Stimulated activated CD4-positive, alpha-beta T cell treated with anti-CD3 and anti-CD28 coated beads, TNF-alpha, amount 100 ng/mL, for 48 hours (primary cell): ENCODE measurements around the gene ACTL7A.
"Not testable (repeated sequence)": the region's sequence is repeated elsewhere in the genome, so short reads cannot be mapped to it uniquely, and the experiment has no call there.

Source experiments
- DNase-seq, 3 donors: peaks; one replicate each; pipeline ENCODE4 v3.0.0-alpha.2; 2020; ENCODE audit warnings: low read depth in 3 of 3

ACTL7A gene, protein sequence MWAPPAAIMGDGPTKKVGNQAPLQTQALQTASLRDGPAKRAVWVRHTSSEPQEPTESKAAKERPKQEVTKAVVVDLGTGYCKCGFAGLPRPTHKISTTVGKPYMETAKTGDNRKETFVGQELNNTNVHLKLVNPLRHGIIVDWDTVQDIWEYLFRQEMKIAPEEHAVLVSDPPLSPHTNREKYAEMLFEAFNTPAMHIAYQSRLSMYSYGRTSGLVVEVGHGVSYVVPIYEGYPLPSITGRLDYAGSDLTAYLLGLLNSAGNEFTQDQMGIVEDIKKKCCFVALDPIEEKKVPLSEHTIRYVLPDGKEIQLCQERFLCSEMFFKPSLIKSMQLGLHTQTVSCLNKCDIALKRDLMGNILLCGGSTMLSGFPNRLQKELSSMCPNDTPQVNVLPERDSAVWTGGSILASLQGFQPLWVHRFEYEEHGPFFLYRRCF

DNA sequence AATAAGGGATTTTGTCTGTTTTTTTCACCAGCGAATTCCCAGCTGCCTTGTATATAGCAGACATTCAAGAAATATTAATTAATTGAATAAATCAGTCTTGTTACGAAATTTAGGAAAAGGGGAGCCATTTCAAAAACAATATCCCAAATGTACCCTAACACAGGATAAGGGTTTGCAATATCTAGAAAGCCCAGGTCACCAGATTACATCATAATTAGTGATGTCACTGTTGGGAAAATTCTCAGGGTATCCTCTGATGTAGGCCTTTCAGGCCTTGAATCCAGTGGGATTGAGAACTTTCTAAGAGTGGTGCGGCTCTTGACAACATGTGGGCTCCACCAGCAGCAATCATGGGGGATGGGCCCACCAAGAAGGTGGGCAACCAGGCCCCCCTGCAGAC lies at the start of gene ACTL7A:
Gene ACTL7A, plus strand, starts transcription at position 270 of the 400 bp plus-strand sequence. Its CDS starts 57 bp downstream, at position 327.
- no peak for DNase-seq

DNA sequence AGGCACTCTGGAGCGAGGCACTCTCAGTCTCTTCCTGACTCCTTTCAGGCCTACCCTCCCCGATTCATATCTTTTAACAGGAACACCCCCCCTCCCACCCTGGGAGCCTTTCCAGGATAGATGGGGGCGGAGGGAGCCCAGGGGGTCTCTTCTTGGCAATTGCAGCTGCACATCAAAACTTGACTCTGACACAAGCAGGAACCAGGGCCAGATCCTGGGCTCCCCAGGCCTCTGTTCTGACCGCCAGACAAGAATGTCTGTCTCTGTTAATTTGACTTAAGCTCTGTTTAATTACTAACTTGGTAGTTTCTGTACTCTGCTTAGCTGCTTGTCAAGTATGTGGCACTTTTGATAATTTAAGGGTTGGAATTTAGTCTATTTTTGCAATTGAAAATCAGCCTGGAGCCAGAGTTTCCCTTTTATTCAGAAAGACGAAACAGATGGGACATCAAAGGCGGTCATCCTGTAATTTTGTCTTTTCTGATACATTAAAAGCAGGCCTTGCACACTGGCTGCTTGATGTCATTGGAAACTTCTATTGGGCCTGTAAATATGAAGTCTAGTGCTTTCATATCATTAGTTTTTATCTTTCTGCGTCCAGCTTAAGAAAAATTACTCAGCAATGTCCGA lies 49.6 kb upstream of the ACTL7A start:
- no peak for DNase-seq

DNA sequence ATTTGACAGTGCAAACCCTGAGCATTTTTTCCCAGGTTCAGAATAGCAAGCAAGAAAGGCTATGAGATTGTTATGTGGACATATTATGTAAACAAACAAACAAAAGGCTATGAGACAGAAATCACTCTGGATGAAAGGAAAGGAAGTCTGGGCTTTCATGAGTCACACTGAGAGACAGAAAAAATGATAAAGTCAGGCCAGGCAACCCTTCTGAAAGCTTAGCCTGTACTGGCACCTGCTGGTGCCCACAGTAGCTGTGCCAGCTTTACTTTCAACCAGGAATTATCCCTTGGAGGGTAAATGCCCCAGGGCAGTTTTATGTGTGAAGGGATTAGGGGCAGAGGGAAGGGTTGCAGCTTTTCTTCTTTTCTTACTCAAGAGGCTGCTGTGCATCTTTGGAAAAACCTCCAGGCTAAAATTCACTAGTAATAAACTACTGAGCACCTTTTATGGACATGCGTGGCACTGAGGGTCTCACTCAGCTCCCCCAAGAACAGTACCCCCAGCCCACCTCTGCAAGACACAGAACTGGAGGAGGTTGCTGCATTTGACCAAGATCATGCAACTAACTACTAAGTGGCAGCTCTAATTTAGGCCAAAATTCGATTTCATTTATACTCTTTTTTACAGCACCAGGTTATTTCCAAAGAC lies 48.0 kb upstream of the ACTL7A start:
- DNase-seq: no peak

DNA sequence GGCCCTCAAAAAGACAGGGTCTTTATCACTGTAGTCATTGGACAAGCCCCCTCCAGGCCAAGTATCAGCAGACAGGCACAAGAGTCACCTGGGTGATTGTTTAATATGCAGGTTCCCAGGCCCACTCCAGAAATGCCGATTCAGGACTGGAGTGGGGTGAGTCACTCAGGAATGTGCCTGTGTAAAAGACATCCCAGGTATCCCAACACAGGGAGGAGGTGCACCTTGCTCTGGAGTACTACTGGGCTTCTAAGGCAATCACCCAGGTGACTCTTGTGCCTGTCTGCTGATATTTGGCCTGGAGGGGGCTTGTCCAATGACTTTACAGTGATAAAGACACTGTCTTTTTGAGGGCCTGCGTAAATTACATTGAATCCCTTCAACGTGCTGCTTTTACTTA lies 46.9 kb upstream of the ACTL7A start:
- no peak for DNase-seq

DNA sequence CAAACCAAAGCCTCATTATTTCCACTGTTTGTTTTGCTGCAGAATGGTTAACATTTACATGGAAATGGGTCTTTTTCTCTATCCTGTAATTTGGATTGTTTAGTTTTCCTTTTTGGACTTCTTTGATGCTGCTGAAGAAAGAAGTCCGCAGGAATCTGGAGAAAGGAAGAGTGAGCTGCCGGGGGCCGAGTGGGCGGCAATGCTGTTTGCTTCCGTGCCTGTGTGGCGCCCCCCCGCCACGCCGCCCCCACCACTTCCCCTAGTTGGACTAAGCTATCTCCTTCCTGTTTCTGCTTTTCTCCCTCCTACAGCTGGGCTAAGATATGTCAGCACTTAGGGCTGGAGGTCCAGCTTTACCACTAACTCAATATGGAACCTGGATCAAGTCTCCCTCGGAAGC lies 46.0 kb upstream of the ACTL7A start:
- DNase-seq: no peak

DNA sequence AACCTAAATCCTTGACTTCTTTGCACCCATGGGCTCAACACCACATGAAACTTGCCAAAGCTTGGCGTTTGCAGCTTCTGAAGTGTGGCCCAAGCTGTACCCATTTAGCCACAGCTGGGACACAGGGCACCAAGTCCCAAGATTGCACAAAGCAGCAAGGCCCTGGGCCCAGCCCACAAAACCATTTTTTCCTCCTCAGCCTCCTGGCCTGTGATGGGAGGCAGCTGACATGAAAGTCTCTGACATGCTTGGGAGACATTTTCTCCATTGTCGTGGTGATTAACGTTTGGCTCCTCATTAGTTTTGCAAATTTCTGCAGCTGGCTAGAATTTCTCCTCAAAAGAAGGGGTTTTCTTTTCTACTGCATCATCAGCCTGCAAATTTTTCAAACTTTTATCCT lies 38.2 kb upstream of the ACTL7A start:
- no peak for DNase-seq

DNA sequence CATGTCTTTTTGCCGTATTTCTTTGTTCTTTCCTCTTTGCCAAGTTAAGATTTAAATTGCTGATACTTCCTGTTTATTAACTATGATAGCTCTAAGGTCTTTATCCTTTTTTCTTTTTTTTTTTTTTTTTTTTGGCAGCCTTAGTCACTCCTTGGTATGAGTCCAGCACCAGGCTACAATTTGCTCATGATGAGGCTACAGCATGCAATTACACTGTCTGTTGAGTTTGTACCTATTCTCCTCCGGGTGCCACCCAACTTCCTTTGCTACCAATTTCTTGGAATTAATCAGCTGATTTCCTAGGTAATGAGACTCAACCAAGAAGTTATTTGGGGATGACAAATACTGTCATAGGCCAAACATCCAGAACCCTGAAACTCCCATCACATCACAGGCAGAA lies 31.8 kb upstream of the ACTL7A start:
- no peak for DNase-seq

DNA sequence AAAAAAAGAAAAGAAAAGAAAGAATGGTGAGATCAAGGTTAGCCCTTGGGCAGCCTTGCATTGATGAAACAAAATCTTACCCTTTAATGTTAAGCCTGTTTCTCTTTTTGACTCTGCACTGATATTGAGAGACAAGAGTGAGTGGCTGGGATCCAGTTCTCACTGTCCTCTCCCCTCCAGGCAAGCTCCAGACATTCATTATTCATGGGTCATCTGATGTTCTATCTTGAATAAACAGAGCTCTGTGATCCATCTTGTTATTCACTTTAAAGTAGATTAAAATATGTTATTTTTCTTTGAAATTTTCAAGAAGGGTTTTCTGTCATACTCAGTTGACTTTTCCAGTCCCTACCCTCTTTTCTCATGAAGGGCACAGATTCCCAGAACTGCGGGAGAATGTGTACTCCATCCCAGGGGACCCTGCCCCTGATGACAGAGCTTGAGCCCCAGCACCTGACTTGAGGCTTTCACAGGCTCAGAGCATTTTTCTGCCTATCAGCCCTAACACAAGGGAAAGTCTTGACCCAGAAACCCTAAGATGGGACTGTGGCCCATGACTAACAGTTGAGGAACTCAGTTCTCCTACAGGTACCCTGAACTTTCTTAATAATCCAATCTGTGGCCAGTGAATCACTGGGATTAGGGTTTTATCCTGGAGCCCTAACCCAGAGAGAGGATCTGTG lies 30.4 kb upstream of the ACTL7A start:
- no peak for DNase-seq

DNA sequence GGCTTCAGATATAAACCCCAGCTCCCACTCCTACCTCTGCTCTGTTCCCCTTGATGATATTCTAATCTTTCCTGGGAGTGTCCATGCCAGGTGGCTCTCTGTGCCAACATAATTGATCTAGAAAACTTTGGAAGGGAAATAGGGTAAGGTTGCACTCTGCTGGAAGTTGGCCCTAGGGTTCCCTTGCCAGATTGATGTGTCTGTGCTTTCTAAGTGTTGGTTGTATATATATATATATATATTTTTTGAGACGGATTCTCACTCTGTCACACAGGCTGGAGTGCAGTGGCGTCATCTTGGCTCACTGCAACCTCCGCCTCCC lies 29.9 kb upstream of the ACTL7A start:
- DNase-seq: no peak

DNA sequence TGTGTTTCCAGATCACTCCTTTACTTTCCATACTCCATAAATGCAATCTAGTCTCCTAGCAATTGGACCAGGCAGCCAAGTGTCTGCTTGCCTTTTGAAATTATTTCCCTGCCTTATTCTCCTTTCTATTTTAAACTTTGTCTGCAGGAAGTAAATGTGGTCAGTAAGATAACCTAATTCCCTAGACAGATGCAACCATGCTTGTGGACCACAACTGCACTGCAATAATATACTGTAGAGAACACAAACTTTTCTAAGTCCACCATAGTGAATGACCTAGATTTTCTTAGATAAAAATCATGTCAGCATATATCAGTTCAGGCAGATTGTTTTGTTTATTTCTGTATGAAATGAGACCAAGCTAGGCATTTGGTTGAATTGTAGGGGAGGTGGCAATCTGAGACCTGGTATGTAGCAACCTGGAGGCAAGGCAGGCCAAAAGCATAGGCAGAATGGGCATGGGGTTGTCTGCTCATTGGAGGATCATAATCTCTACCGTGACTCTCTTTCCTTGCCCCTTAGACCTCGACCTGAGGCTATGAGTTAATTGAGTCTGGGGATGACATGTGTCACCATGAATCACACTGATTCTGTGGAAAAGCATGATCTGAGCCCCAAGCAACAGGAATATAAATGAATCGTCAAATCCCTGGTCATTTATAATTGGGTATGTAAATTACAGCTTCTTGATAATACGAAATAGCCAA lies 27.0 kb upstream of the ACTL7A start:
- no peak for DNase-seq

DNA sequence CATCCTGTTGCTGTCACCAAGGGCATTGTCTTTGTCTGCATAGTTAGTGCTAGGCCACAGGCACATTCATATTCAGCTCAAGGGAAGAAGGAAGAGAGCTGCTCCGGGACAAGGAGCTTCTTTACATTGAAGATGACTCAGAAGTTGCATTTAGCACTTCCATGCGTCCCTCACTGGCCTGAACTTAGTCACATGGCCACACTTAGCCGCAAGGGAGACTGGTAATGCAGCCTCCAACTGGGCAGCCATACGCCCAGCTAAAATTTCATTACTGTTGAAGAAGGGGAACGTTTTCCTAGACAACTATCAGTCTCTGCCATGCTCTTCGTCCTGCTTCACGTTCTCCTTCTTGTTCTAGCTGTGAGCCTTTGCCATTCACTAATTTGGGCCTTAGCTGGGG lies 26.2 kb upstream of the ACTL7A start:
- DNase-seq: no peak

DNA sequence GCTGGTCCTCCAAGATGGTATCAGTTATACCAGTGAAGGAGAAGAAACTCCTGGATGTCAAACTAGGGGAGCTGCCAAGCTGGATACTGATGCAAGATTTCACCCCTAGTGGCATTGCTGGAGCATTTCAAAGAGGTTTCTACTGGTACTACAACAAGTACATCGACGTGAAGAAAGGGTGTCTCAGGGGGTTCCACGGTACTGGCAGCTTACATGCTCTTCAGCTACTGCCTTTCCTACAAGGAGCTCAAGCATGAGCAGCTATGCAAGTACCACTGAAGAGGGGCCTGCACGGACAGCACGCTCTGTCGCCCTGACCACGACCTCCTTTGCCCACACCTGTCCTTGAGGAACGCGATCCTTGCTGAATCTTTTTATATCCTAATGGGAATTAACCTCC lies 25.7 kb upstream of the ACTL7A start:
- DNase-seq: no peak

DNA sequence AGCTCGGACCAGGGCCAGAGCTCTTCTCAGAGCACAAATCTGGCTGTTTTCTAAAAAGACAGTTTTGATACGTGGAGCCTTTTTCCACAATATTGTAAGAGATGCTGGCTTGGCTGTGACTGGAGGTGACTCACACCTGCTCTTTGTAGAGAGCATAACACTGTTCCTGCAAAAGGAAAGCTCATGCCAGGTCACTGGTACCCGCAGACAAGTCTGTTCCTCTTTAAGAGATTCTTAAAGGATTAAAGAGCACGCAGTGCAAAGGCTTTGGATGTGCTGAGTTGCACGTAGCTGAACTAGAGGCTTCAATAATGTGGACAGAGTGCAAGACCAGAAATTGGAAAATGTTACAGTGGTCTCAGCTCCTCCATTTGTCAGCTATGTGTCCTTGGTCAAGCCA lies 25.3 kb upstream of the ACTL7A start:
- no peak for DNase-seq

DNA sequence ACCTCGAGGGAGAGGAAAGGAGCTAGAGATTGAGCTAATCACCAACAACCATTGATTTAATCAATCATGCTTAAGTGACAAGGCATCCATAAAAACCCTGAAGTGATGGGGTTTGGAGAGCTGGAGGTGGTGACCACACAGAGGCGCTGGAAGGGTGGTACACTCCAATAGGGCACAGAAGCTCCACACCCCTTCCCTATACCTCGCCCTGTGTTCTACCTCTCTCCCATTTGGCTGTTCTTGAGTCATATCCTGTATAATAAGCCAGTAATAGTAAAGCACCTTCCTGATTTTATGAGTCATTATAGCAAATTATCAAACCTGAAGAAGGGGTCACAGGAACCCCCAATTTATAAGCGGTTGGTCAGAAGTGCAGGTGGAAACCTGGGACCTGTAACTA lies 24.5 kb upstream of the ACTL7A start:
- no peak for DNase-seq

DNA sequence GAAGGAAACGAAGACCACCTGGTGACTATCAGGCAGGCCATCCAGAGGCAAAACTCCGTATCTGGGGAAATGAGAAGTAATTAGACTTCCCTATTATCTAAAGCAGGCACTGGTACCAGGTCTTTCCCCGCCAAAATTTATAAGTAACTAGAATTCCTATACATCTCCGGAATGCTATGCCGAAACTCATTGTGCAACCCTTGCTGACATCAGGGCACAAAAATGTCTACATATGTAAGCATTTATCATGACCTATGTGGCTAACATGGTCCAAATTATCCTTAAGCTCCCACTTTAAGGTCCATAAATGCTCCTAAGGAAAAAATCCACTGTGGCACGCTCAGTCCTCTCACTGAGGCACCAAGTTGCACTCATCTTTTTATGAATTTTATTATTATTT lies 24.0 kb upstream of the ACTL7A start:
- no peak for DNase-seq

DNA sequence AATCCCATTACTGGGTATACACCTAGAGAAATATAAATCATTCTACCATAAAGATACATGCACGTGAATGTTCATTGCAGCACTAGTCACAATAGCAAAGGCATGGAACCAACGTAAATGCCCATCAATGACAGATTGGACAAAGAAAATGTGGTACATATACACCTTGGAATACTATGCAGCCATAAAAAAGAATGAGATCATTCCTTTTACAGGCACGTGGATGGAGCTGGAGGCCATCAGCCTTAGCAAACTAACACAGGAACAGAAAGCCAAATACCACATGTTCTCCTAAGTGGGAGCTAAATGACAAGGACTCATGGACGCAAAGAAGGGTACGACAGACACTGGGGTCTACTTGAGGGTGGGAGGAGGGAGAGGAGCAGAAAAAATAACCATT lies 22.5 kb upstream of the ACTL7A start:
- DNase-seq: not testable (repeated sequence)

DNA sequence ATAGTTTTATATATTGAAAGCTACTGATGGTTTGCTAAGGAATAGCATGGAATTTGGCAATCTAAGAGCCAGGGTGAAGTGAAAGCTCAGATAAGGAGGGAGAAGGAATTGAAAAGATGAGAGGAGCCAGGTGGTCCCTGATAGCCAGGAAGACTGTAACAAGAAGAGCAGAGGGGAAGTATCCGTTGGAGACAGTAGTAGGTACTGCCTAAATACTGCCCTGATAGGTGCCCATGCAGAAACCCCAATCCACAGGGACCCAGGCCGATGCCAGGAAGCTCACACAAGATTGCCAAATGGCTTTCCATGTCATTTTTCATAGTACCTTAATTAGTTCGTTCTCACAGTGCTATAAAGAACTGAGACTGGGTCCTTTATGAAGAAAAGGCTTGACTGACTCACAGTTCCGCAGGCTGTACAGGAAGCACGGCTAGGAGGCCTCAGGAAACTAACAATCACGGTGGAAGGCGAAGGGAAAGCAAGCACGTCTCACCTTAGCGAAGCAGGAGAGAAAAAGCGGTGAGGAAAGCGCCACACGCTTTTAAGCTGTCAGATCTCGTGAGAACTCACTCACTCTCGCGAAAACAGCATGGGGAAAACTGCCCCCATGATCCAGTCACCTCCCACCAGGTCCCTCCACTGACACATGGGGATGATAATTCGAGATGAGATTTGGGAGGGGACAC lies 19.3 kb upstream of the ACTL7A start:
- peak in 2 of 3 donors; percentile 6 to 20 for DNase-seq

DNA sequence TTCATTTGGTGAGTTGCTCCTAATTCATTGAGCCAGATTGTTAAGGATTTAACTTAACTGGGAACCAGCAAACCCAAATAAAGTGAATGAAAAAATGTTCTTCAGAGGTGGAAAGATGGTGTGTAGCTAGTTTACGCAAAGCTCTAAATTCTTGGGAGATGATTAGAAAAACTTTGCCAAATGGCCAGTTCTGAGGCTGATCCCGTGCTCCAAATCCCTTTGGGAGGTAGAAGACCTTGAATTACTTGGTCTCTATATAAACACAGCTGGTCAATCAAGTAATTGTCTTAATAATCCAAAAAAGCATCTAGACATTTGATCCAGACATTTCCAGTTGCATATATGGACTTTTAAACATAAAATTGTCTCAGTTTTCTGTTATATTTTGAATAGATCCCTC lies 17.7 kb upstream of the ACTL7A start:
- no peak for DNase-seq

DNA sequence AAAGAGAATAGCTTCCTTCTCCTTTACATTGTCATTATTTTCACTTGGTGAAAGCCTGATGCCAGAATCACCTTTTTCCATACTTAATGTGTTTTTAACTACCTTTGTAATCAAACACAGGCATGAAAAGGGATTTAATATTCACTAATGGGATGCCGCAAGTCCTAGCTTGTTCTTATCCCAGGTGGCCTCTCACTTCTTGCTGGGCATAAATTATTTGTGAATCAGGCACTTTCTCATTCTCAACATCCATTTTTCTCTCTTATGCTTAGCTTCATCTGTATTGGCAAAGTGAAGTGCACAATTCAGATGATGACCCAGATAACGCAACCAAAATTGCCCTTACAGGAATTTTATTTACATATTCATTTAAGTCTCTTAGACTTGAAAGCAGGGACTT lies 17.2 kb upstream of the ACTL7A start:
- DNase-seq: no peak

DNA sequence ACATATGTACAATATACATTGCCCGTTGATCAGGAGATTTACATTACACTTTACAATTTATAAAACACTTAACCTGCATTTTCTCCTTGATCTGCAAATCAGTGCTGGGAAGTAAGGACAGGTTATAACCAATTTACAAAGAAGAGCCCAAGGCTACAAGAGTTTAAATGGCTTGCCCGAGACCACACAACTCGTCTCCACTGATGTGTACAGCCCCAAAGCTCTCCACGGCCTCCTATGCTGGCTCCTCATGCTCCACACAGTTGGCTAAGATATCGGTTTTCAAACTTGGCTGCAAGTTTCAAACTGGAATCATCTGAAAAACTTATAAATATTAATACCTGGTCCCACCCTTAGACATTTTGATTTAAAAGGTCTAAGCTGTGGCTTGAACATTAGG lies 16.6 kb upstream of the ACTL7A start:
- DNase-seq: no peak

DNA sequence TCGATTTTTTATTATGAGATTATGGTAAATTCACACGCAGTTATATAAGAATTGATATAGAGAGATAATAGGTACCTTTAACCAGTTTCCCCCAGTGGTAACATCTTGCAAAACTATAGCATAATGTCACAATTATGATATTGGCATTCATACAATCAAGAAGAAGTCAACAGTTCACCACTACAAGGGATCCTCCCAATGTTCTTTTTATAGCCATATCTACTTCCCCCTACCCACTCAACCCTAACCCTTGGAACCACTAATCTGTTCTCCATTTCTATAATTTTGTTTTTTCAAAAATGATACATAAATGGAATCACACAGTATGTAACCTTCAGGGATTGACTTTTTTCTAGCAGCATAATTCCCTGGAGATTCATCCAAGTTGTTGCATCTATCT lies 16.1 kb upstream of the ACTL7A start:
- DNase-seq: no peak
